GM23338 (cell line): ENCODE results near the gene SEMA4F. TPM values are rescaled to one million over a fixed set of nuclear protein-coding genes. Genes with fewer than 3 reads are reported as not detected.

Source experiments
- ATAC-seq: fragments of 200-7000 bp; cut with Tn5 transposase; 3 replicates; pipeline ENCODE4 v1.9.1; 2020
- DNase-seq: peaks from one replicate; pipeline ENCODE4 v3.0.0-alpha.2; 2015; ENCODE audit warnings: low spot score
- H2AFZ ChIP-seq: fragments of 200-600 bp; sonication (generic); 2 replicates; pipeline ENCODE4 v1.8.0; 2016; ENCODE audit warnings: antibody characterized with exemption, mild to moderate bottlenecking, moderate library complexity
- H3F3A ChIP-seq: fragments of 200-600 bp; sonication (generic); replicated peaks from 2 replicates; pipeline ENCODE4 v1.8.0; 2017; ENCODE audit warnings: antibody characterized with exemption, mixed run types, low read depth
- H3K27ac ChIP-seq: fragments of 200-600 bp; sonication (generic); 2 replicates; pipeline ENCODE4 v1.6.1; 2016; ENCODE audit warnings: low read depth
- H3K27me3 ChIP-seq: fragments of 200-600 bp; sonication (generic); 2 replicates; pipeline ENCODE4 v1.8.0; 2016; ENCODE audit warnings: mild to moderate bottlenecking, mixed run types, moderate library complexity; ENCODE audit not compliant: insufficient read depth
- H3K36me3 ChIP-seq: fragments of 200-600 bp; sonication (generic); 2 replicates; pipeline ENCODE4 v1.8.0; 2016; ENCODE audit warnings: mild to moderate bottlenecking; ENCODE audit not compliant: insufficient read depth
- H3K4me1 ChIP-seq: fragments of 200-600 bp; sonication (generic); 2 replicates; pipeline ENCODE4 v1.8.0; 2016; ENCODE audit warnings: mild to moderate bottlenecking, moderate library complexity; ENCODE audit not compliant: insufficient read depth
- H3K4me2 ChIP-seq: fragments of 200-600 bp; sonication (generic); 2 replicates; pipeline ENCODE4 v1.7.1; 2017; ENCODE audit warnings: mixed run types
- H3K4me3 ChIP-seq: fragments of 200-600 bp; sonication (generic); 2 replicates; pipeline ENCODE4 v1.6.1; 2016; ENCODE audit warnings: mixed run types
- H3K79me2 ChIP-seq: fragments of 200-600 bp; sonication (generic); replicated peaks from 2 replicates; pipeline ENCODE4 v1.8.0; 2017; ENCODE audit warnings: mild to moderate bottlenecking; ENCODE audit not compliant: insufficient read depth
- H3K9me2 ChIP-seq: fragments of 200-600 bp; sonication (generic); 2 replicates; pipeline ENCODE4 v1.8.0; 2017; ENCODE audit not compliant: insufficient read depth
- H4K20me1 ChIP-seq: fragments of 200-600 bp; sonication (generic); replicated peaks from 2 replicates; pipeline ENCODE4 v1.8.0; 2017; ENCODE audit warnings: mild to moderate bottlenecking; ENCODE audit not compliant: insufficient read depth
- H3K27ac Mint-ChIP-seq: 2 replicates; pipeline ENCODE4 v1.8.0; 2020; ENCODE audit warnings: inconsistent platforms, mild to moderate bottlenecking, moderate library complexity, mixed read lengths
- H3K27me3 Mint-ChIP-seq: 3 replicates; pipeline ENCODE4 v1.8.0; 2022; ENCODE audit warnings: low read depth, mild to moderate bottlenecking, moderate library complexity, mixed read lengths, inconsistent platforms; ENCODE audit not compliant: insufficient read depth, poor library complexity
- H3K36me3 Mint-ChIP-seq: 3 replicates; pipeline ENCODE4 v1.8.0; 2021; ENCODE audit warnings: low read depth, mild to moderate bottlenecking, inconsistent platforms, moderate library complexity, mixed read lengths
- H3K4me1 Mint-ChIP-seq: 3 replicates; pipeline ENCODE4 v1.8.0; 2020; ENCODE audit warnings: mild to moderate bottlenecking, inconsistent platforms, mixed read lengths
- H3K4me3 Mint-ChIP-seq: 3 replicates; pipeline ENCODE4 v1.8.0; 2021; ENCODE audit warnings: moderate library complexity, mild to moderate bottlenecking, inconsistent platforms, mixed read lengths
- H3K9me3 Mint-ChIP-seq: 3 replicates; pipeline ENCODE4 v1.8.0; 2020; ENCODE audit warnings: moderate library complexity, mild to moderate bottlenecking, inconsistent platforms, mixed read lengths
- CTCF ChIP-seq, 2 experiments: fragments of 200-600 bp in 1 of 2; sonication (generic) in 1 of 2; conservative IDR thresholded peaks; 2 replicates each; pipeline versions ENCODE4 v1.5.1 to v1.6.1; 2016 to 2017; ENCODE audit warnings: antibody characterized with exemption in 2 of 2, low read depth in 2 of 2, mild to moderate bottlenecking in 2 of 2, moderate library complexity in 1 of 2
- POLR2AphosphoS5 ChIP-seq: IDR thresholded peaks from 2 replicates; pipeline ENCODE4 v1.6.1; 2016; ENCODE audit warnings: antibody characterized with exemption, low read depth
- STAT1 ChIP-seq: IDR thresholded peaks from one replicate; pipeline ENCODE4 v1.6.1; 2016; ENCODE audit warnings: antibody characterized with exemption; ENCODE audit not compliant: unreplicated experiment
- ZNF462 ChIP-seq: fragments of 250-450 bp; sonication (Bioruptor Pico); IDR thresholded peaks from 2 replicates; pipeline ENCODE4 v1.5.0; 2020; ENCODE audit warnings: mild to moderate bottlenecking, moderate library complexity
- polyA plus RNA-seq: library from polyadenylated mRNA; unstranded; fragments of >200 nt; fragmentation: Nextera tagmentation; extraction: Ambion mirVana; gene quantifications from 2 replicates; pipeline ENCODE4 v1.2.1, GENCODE V29; 2016
- total RNA-seq: library from RNA; depleted of rRNA; stranded (reverse); fragments of >200 nt; shearing (Covaris generic); gene quantifications from 2 replicates; pipeline ENCODE4 v1.2.3, GENCODE V29; 2014

SEMA4F gene
- total and polyA plus RNA-seq, 2 experiments from 2014 or later = 2.2 to 3.2 TPM

GRCh38 chr2:74620671-74621070 is 33.4 kb upstream of the SEMA4F start:
- Histone ChIP-seq H3K27me3 (no peaks in the 10 kb centered on the region), H3K4me1 (no peaks in the 10 kb centered on the region), H3K4me3 (no peak overlapping the region), H3K9me2 (no peaks in the 10 kb centered on the region), H3K4me2 (no peak overlapping the region), H3K79me2 (no peaks in the 10 kb centered on the region), H4K20me1 (no peaks in the 10 kb centered on the region), H3F3A (no peaks in the 10 kb centered on the region), H3K36me3 (no peaks in the 10 kb centered on the region), H3K27ac (no peak overlapping the region), H2AFZ (no peak overlapping the region)
- H3K4me3 Mint-ChIP-seq = no peak overlapping the region
- peaks cover 7% of the 10 kb centered on the region; the same call in 2 of the 3 replicates for H3K4me1 Mint-ChIP-seq
- no peaks in the 10 kb centered on the region for H3K9me3 Mint-ChIP-seq
- no peak overlapping the region for H3K27ac Mint-ChIP-seq
- peaks cover 2% of the 10 kb centered on the region for H3K27me3 Mint-ChIP-seq
- H3K36me3 Mint-ChIP-seq = no peaks in the 10 kb centered on the region
- DNase-seq (no peak), ATAC-seq (no peak)
- TF ChIP-seq ZNF462 (CRISPR knock-in tag) (no peak), STAT1 (no peak)

GRCh38 chr2:74625658-74626425 is 28.2 kb upstream of the SEMA4F start:
- H3K4me3 ChIP-seq = no peak overlapping the region
- H3K27me3 Mint-ChIP-seq = peaks cover 2% of the 10 kb centered on the region
- H3K36me3 ChIP-seq = no peaks in the 10 kb centered on the region
- H3K4me1 ChIP-seq = no peaks in the 10 kb centered on the region
- H3K4me2 ChIP-seq = no peak overlapping the region
- H3K4me1 Mint-ChIP-seq = peaks cover 5% of the 10 kb centered on the region; the same call in 2 of the 3 replicates
- H3K9me3 Mint-ChIP-seq = no peaks in the 10 kb centered on the region
- H4K20me1 ChIP-seq = no peaks in the 10 kb centered on the region
- no peaks in the 10 kb centered on the region for H3F3A ChIP-seq
- DNase-seq (peak; percentile 18), ATAC-seq (peak; percentile 56)
- no peak overlapping the region for H3K27ac Mint-ChIP-seq
- peak overlapping the region; percentile 72 for H3K27ac ChIP-seq
- no peaks in the 10 kb centered on the region for H3K9me2 ChIP-seq
- H3K36me3 Mint-ChIP-seq = no peaks in the 10 kb centered on the region
- H3K4me3 Mint-ChIP-seq = no peak overlapping the region
- H3K79me2 ChIP-seq = no peaks in the 10 kb centered on the region
- no peaks in the 10 kb centered on the region for H3K27me3 ChIP-seq
- peak overlapping the region; percentile 60 for H2AFZ ChIP-seq
- TF ChIP-seq POLR2AphosphoS5 (no peak), CTCF (conservative IDR thresholded peaks at IDR 0.05; ENCODE audit: low read depth in 2 of 2) (0 out of 4 replicates have a peak, but pooled peaks of 1 of the 2 experiments have one; percentile 2)
